ENCODE data around the gene RTKN2. TPM values are rescaled to one million over a fixed set of nuclear protein-coding genes. Genes with fewer than 3 reads are reported as not detected.

The RTKN2 gene
- total RNA-seq, 4 donors from 2014 or later: 0.11 to 0.42 (median 0.39) TPM; not detected in 1

DNA sequence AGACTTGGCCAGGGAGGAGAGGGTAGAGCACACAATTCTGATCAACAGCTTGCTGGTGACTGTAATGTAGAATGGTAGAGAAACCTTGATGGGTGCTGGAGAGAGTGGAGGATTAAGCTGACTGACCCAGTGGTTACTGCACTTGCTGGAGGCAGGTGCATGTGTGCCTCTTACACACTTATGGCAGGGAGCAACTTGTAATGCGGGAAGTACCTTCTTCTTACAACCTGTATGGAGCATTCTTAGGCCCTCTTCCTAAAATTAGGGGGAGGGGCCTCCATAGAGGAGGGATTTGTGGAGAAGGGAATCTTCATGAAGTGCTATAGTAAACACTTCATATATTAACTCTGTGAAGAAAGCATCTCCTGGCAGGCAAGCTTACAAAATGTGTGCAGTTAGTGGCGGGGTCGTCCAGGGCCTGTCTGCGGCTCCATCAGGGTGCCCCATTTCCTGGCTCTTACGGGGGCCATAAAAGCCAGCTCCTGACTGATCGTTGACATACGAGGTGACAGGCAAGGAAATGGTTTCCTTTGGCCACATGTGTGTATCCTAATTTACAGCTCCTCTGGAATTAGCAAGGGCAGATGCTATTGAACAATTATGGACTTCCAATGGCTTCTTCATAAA is 113.5 kb downstream of the RTKN2 start:
- no peak for DNase-seq (ENCODE audit: extremely low spot score)
- Histone ChIP-seq H3K4me3 (no peak overlapping the region), H3K27me3 (no peaks in the 10 kb centered on the region), H3K27ac (replicated peaks in 1 of 4) (no peak overlapping the region), H3K36me3 (no peaks in the 10 kb centered on the region), H3K4me1 (no peaks in the 10 kb centered on the region), H3K9me3 (peaks cover 0 to 5% (median 0%) of the 10 kb centered on the region in 4 donors)
- intact Hi-C loops (cut with DNase I): no loop called here
- no peak for TF ChIP-seq POLR2A (IDR thresholded peaks at IDR 0.05; ENCODE audit: low read depth)
- no peak for TF ChIP-seq POLR2AphosphoS5 (IDR thresholded peaks at IDR 0.05)
- TF ChIP-seq, protein P1, sequence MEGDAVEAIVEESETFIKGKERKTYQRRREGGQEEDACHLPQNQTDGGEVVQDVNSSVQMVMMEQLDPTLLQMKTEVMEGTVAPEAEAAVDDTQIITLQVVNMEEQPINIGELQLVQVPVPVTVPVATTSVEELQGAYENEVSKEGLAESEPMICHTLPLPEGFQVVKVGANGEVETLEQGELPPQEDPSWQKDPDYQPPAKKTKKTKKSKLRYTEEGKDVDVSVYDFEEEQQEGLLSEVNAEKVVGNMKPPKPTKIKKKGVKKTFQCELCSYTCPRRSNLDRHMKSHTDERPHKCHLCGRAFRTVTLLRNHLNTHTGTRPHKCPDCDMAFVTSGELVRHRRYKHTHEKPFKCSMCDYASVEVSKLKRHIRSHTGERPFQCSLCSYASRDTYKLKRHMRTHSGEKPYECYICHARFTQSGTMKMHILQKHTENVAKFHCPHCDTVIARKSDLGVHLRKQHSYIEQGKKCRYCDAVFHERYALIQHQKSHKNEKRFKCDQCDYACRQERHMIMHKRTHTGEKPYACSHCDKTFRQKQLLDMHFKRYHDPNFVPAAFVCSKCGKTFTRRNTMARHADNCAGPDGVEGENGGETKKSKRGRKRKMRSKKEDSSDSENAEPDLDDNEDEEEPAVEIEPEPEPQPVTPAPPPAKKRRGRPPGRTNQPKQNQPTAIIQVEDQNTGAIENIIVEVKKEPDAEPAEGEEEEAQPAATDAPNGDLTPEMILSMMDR (IDR thresholded peaks at IDR 0.05): no peak
- no peak for TF ChIP-seq EP300 (IDR thresholded peaks at IDR 0.05)
- WGBS: 86% methylated on average over 7 of the region's 7 CpGs

DNA sequence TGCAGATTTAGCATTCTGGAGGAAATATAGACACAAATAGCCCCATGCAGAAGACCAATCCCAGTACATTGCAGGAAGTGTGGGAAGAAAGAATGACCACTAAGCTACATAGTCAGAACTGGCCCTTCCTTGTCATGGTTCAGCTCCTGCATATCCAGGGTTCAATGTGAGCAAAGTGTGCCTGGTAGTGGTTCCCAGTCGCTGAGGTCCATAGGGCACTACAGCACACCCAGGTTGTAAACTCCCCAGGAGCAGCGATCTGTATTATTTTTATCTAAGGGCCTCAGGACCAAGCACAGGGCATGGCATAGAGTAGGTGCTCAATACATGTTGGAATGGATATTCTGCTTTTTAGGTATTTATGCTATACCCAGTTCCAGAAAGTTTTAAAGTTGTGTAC is 114.4 kb downstream of the RTKN2 start:
- Histone ChIP-seq H3K4me3 (no peak overlapping the region), H3K9me3 (peaks cover 0 to 5% (median 0%) of the 10 kb centered on the region in 4 donors), H3K27me3 (no peaks in the 10 kb centered on the region), H3K36me3 (no peaks in the 10 kb centered on the region), H3K4me1 (no peaks in the 10 kb centered on the region), H3K27ac (replicated peaks in 1 of 4) (no peak overlapping the region)
- whole genome bisulfite sequencing: 95% methylated on average over 2 of the region's 2 CpGs
- intact Hi-C loops (cut with DNase I): no loop called here
- TF ChIP-seq, protein P1 (IDR thresholded peaks at IDR 0.05): no peak
- TF ChIP-seq POLR2A (IDR thresholded peaks at IDR 0.05; ENCODE audit: low read depth): no peak
- TF ChIP-seq POLR2AphosphoS5 (IDR thresholded peaks at IDR 0.05): no peak
- TF ChIP-seq EP300 (IDR thresholded peaks at IDR 0.05): no peak
- DNase-seq (ENCODE audit: extremely low spot score): no peak

DNA sequence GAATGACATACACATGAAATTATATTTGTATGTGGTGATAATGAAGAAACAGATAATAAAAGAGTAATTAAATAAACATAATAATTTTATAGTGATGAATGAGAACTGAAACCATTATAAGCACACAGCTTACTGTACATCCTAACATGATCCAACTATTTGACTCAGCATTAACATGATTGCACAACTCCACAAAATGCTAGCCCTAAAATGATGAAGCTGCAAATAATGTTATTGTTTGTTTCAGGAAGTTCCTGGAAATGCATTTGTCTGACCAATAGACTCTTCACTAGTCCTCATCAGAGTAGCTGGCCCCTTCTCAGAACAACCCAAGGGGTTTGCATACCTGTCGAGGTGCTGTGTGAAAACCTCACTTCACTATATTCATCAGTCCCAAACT is 115.5 kb downstream of the RTKN2 start:
- TF ChIP-seq, protein P1 (IDR thresholded peaks at IDR 0.05): no peak
- TF ChIP-seq POLR2A (IDR thresholded peaks at IDR 0.05; ENCODE audit: low read depth) (no peak), EP300 (IDR thresholded peaks at IDR 0.05) (no peak), POLR2AphosphoS5 (IDR thresholded peaks at IDR 0.05) (peak in 1 of 2 donors; percentile 23)
- Histone ChIP-seq H3K36me3 (no peaks in the 10 kb centered on the region), H3K27ac (replicated peaks in 1 of 4) (no peak overlapping the region), H3K4me3 (no peak overlapping the region), H3K27me3 (no peaks in the 10 kb centered on the region), H3K4me1 (no peaks in the 10 kb centered on the region), H3K9me3 (peaks cover 0 to 5% (median 0%) of the 10 kb centered on the region in 4 donors)
- no peak for DNase-seq (ENCODE audit: extremely low spot score)
- WGBS: 89% methylated on average over 1 of the region's 1 CpG
- intact Hi-C loops (cut with DNase I): no loop called here

DNA sequence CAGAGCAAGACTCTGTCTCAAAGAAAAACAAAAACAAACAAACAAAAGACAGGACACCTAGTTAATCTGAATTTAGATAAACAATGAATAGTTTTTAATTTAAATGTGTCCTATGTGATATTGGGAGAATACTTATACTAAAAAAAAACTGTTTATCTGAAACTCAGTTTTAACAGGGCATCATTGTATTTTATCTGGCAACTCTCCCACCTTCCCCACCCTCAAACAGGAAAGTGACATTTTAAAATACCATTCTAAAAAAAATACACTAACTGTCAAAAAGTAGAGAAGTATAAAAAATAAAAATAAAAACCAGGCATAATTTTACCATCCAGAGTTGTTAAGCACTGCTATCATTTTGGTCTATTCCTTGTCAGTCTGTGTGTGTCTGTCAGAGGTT is 119.0 kb downstream of the RTKN2 start:
- TF ChIP-seq, protein P1 (IDR thresholded peaks at IDR 0.05): no peak
- TF ChIP-seq EP300 (IDR thresholded peaks at IDR 0.05) (no peak), POLR2AphosphoS5 (IDR thresholded peaks at IDR 0.05) (no peak), POLR2A (IDR thresholded peaks at IDR 0.05; ENCODE audit: low read depth) (no peak)
- Histone ChIP-seq H3K4me1 (no peaks in the 10 kb centered on the region), H3K27ac (replicated peaks in 1 of 4) (no peak overlapping the region), H3K36me3 (no peaks in the 10 kb centered on the region), H3K4me3 (no peak overlapping the region), H3K9me3 (peaks cover 0 to 5% (median 0%) of the 10 kb centered on the region in 4 donors), H3K27me3 (no peaks in the 10 kb centered on the region)
- DNase-seq (ENCODE audit: extremely low spot score): no peak
- intact Hi-C loops (cut with DNase I): no loop called here

DNA sequence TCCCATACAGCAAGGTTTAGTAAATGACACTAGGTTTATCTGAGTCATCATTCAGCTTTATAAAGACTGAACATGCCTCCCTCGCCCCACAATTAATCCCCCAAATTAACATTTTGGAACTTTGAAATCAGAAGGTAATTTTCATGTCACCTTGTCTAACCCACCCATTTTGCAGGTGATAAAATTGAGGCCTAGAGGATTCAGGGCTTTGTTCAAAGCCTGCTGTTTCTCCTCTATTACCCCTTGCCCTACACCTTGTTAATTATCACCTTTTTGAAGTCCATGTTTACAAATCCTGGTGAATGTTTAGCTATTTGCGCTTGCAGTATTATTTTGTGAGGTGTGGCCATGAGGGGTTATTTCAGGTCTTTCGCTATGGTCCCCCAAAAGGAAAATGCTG is 120.5 kb downstream of the RTKN2 start:
- H3K4me1 ChIP-seq: no peaks in the 10 kb centered on the region
- H3K27ac ChIP-seq (replicated peaks in 1 of 4): no peak overlapping the region
- intact Hi-C loops (cut with DNase I): no loop called here
- no peaks in the 10 kb centered on the region for H3K36me3 ChIP-seq
- no peaks in the 10 kb centered on the region for H3K27me3 ChIP-seq
- DNase-seq (ENCODE audit: extremely low spot score): no peak
- peaks cover 0 to 5% (median 1%) of the 10 kb centered on the region in 4 donors for H3K9me3 ChIP-seq
- no peak overlapping the region for H3K4me3 ChIP-seq
- no peak for TF ChIP-seq POLR2A (IDR thresholded peaks at IDR 0.05; ENCODE audit: low read depth)
- TF ChIP-seq POLR2AphosphoS5 (IDR thresholded peaks at IDR 0.05): no peak
- TF ChIP-seq, protein P1 (IDR thresholded peaks at IDR 0.05): no peak
- 64% methylated on average over 3 of the region's 3 CpGs for WGBS
